ENCODE results near the gene RPS18.
"Not testable (repeated sequence)": the region's sequence is repeated elsewhere in the genome, so short reads cannot be mapped to it uniquely, and the experiment has no call there.

The RPS18 gene

DNA sequence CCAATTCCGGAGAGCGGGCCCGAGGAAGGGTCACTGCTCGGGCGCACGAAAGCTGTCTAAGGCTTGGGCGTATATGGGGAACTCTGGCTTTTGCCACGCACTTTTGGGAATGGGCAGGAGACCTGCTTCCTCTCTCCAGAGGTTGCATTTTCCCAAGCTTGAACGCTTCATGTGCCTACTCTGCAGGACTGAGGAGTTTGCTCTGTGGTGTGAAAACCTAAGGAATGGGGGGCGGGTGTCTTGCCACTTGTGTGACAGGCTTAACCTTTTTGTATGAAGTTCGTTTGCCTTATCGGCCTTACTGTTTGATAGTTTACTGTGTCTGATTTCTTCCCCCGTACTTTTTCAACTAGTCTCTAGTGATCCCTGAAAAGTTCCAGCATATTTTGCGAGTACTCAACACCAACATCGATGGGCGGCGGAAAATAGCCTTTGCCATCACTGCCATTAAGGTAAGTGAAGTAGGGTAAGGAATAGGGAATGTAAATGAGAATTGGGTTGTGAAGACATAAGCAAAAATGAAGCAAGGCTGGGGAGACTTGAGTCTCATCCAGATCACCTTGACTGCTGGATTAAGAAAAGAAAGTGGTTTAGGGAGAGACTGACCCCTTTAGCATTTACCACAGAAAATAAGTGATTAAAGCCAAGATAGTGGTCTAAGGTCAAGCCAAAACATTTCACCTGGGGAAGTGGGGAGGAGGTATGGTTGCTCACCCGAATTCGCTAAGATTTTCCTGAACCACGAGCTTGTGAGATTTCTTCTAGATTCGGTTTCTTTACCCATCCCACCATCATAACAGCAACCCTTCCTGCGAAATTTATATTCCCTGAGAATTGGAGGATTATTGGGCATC, 627 bp downstream of the RPS18 start:
- DNase-seq (ENCODE audit: low spot score) = no peak

DNA sequence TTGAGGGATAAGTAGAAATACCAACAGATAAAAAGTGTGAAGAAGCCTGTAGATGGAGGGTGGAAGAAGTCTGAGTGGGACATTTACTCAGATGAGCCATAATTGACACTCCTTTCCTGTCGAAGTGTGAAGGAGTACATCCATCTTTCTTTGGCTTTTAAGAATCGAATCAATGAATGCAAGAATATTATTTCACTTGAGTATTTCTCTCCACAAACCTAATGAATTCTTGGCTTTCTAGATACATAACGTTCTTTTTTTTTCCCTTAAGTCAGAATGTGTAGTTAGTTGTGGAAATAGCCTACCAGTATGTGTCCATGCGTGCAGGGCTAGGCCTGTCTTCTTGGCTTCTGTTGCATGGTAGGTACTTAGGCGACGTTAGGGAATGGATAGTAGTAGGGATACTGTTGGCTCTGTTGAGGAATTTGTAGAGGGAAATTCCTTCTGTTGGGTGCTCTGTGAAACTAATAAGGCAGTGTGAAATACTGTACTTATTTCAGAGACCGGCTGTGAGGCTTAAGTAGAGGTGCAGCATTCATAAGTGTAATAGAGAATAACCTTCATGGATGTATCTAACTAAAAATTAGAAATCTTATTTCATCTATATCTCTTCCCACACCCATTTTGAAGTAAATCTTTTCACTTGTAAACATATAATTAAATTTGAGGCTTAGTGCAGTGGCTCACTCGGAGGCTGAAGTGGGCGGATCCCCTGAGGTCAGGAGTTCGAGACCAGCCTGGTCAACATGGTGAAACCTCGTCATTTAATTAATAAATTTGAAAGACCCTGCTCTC, 1.5 kb downstream of the RPS18 start:
- no peak for DNase-seq (ENCODE audit: low spot score)

GRCh38 chr6:33273924-33274902, 2.3 kb downstream of the RPS18 start:
- DNase-seq (ENCODE audit: low spot score) = no peak

GRCh38 chr6:33275795-33276580, 4.1 kb downstream of the RPS18 start:
- not testable (repeated sequence) for DNase-seq (ENCODE audit: low spot score)

- DNase-seq (ENCODE audit: low spot score) = no peak
Observed at GRCh38 chr6:33276581-33276863, 4.6 kb downstream of the RPS18 start.

DNA sequence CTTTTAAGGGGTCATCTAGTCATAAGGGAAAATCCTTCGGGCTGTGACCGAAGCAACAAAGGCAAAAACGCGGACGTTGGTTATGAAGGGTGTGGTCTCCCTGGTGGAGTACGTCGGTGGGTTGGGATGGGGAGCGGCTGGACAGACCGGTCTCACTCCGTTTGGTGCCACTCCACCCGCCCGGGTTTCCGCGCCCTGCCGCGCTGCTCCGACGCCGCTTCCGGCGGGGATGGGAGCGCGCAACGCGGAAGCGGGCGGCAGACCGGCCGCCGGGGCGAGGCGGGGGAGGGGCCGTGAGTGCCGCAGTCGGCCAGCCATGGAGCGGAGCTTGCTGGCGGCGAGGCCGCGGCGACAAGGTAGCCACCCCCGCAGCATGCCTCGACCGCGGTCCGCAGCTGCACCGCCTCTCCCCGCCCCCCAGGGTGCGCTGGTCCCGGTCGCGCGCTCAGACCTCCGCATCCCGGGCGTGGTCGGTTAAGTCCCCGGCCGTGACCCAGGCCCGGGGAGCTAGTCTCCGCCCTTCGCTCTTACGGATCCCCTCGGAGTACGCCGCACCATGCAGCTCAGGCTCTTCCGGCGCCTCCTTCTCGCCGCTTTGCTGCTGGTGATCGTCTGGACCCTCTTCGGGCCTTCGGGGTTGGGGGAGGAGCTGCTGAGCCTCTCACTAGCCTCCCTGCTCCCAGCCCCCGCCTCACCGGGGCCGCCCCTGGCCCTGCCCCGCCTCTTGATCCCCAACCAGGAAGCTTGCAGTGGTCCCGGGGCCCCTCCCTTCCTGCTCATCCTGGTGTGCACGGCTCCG, 5.2 kb downstream of the RPS18 start, which contains the start of gene B3GALT4:
B3GALT4 (plus strand) TSS at position 260 of the 799 bp plus-strand sequence; CDS start at position 557, 297 bp downstream.
- peak; percentile 84 for DNase-seq (ENCODE audit: low spot score)

DNA sequence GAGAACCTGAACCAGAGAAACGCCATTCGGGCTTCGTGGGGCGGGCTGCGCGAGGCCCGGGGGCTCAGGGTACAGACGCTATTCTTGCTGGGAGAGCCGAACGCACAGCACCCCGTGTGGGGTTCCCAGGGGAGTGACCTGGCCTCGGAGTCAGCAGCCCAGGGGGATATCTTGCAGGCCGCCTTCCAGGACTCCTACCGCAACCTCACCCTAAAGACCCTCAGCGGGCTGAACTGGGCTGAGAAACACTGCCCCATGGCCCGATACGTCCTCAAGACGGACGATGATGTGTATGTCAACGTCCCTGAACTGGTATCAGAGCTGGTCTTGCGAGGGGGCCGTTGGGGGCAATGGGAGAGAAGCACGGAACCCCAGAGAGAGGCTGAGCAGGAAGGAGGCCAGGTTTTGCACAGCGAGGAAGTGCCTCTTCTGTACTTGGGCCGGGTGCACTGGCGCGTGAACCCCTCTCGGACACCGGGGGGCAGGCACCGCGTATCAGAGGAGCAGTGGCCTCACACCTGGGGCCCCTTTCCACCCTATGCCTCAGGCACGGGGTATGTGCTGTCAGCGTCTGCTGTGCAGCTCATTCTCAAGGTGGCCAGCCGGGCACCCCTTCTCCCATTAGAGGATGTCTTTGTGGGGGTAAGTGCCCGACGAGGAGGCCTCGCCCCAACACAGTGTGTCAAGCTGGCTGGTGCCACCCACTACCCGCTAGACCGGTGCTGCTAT, 6.0 kb downstream of the RPS18 start:
- DNase-seq (ENCODE audit: low spot score) = no peak

- no peak for DNase-seq (ENCODE audit: low spot score)
Observed at GRCh38 chr6:33278392-33278741, 6.5 kb downstream of the RPS18 start.

GRCh38 chr6:33278810-33279209, 6.9 kb downstream of the RPS18 start:
- DNase-seq (ENCODE audit: low spot score) = no peak

DNA sequence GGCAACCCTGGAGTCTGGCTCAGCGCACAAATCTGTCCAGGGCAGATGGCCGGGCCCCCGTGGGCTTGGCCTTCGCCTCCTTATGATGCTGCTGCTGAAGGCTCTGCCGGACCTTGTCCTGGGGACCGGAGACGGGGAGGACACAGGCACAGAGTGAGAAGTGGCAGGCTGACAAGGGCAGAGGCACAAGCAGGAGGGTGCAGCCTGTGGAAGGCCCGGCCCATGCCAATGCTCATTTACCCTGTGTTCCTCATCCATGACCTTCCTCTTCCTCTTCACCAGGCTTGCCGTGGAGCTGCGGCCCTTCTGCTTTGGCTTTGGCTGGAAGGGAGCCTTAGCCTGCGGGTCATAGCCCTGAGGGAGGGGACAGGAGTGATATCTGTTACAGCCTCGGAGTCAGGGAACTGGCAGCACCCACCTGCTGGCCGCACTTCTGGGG, 7.4 kb downstream of the RPS18 start:
- no peak for DNase-seq (ENCODE audit: low spot score)

DNA sequence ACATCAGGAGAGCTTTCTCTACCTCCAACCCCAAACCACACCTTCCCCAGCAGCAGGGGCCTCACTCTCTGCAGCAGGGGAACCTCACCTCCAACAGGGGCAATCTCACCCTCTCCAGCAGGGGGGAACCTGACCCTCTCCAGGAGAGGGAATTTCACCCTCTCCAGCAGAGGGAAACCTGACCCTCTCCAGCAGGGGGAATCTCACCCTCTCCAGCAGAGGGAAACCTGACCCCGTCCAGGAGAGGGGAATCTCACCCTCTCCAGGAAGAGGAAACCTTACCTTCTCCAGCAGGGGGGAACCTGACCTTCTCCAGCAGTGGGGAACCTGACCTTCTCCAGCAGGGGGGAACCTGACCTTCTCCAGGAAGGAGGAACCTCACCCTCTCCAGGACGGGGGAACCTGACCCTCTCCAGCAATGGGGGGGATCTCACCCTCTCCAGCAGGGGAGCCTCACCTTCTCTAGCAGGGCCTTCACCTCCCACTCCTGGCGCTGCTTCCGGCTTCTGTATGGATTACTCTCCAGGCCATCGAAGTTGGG, 8.2 kb downstream of the RPS18 start:
- DNase-seq (ENCODE audit: low spot score) = no peak

DNA sequence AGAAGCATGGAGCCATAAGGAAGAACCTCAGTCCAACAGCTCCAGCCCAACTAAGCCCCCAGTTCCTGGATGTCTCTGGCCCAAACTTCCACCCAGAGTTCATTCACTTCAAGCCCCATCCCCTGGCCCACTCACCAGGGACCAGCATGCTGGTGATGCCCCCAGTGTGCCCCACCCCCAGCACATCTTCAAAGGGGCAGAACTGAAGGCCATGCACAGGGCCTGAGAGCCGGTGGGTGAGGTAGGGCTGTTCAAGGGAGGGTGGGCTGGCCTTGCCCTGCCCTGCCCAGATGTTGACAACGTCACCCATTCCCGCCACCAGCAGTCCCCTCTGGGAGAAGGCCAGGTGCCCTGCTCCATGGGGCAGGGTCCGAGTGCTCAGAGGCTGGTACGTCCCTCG, 8.7 kb downstream of the RPS18 start:
- no peak for DNase-seq (ENCODE audit: low spot score)

DNA sequence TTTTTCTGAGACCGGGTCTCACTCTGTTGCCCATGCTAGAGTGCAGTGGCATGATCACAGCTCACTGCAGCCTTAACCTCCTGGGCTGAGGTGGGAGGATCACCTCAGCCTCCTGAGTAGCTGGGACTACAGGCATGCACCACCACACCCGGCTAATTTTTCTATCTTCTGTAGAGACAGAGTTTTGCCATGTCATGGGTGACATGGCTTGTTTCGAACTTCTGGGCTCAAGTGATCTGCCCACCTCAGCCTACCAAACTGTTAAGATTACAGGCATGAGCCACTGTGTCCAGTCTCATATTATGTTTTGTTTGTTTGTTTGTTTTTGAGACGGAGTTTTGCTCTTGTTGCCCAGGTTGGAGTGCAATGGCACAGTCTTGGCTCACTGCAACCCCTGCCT, 13.3 kb downstream of the RPS18 start:
- DNase-seq (ENCODE audit: low spot score) = not testable (repeated sequence)

- DNase-seq (ENCODE audit: low spot score) = no peak
Observed at GRCh38 chr6:33286946-33287914, 15.4 kb downstream of the RPS18 start.

GRCh38 chr6:33288141-33288920, 16.5 kb downstream of the RPS18 start:
- DNase-seq (ENCODE audit: low spot score) = no peak

- peak; percentile 91 for DNase-seq (ENCODE audit: low spot score)
Observed at GRCh38 chr6:33288921-33289783, 17.3 kb downstream of the RPS18 start, which contains the start of the genes PFDN6 and WDR46. TSS of gene PFDN6 (plus strand) at chr6:33289601. CDS start at chr6:33289857, 256 bp downstream. TSS of gene WDR46 (minus strand) at chr6:33289239. CDS start at chr6:33289170, 69 bp downstream.

Measured in AG08396 (cell line).